Loucy (cell line): Measurements from ENCODE around the gene ASPDH.
"Not testable (repeated sequence)": the region's sequence is repeated elsewhere in the genome, so short reads cannot be mapped to it uniquely, and the experiment has no call there.

Experiments used
- H2AFZ ChIP-seq: fragments of 200-600 bp; sonication (generic); 2 replicates; pipeline ENCODE4 v1.6.0; 2016; ENCODE audit warnings: antibody characterized with exemption, mild to moderate bottlenecking, low read length, moderate library complexity
- H3F3A ChIP-seq: fragments of 200-600 bp; 2 replicates; pipeline ENCODE4 v1.6.0; 2016; ENCODE audit warnings: antibody characterized with exemption, low read depth, mild to moderate bottlenecking
- H3K27me3 ChIP-seq: fragments of 200-600 bp; sonication (generic); 2 replicates; pipeline ENCODE4 v1.6.1; 2014; ENCODE audit warnings: low read length, mild to moderate bottlenecking; ENCODE audit not compliant: insufficient read depth, poor library complexity, severe bottlenecking
- H3K36me3 ChIP-seq: fragments of 200-600 bp; sonication (generic); 2 replicates; pipeline ENCODE4 v1.6.1; 2016; ENCODE audit warnings: low read length; ENCODE audit not compliant: insufficient read depth
- H3K4me1 ChIP-seq: fragments of 200-600 bp; sonication (generic); 2 replicates; pipeline ENCODE4 v1.5.1; 2014; ENCODE audit warnings: low read length, mild to moderate bottlenecking; ENCODE audit not compliant: insufficient read depth, poor library complexity, severe bottlenecking
- H3K4me2 ChIP-seq: fragments of 200-600 bp; sonication (generic); 2 replicates; pipeline ENCODE4 v1.6.0; 2014; ENCODE audit warnings: antibody characterized with exemption, low read length, low read depth, mild to moderate bottlenecking; ENCODE audit not compliant: poor library complexity, severe bottlenecking
- H3K4me3 ChIP-seq: fragments of 200-600 bp; sonication (generic); 2 replicates; pipeline ENCODE4 v1.5.1; 2014; ENCODE audit warnings: low read length, mild to moderate bottlenecking, mixed read lengths; ENCODE audit not compliant: poor library complexity, severe bottlenecking
- H3K79me2 ChIP-seq: fragments of 200-600 bp; sonication (generic); 2 replicates; pipeline ENCODE4 v1.6.1; 2014; ENCODE audit warnings: low read length; ENCODE audit not compliant: insufficient read depth
- H3K9ac ChIP-seq: fragments of 200-600 bp; sonication (generic); 2 replicates; pipeline ENCODE4 v1.6.0; 2014; ENCODE audit warnings: mild to moderate bottlenecking, low read depth, low read length, moderate library complexity; ENCODE audit not compliant: poor library complexity, severe bottlenecking
- H3K9me2 ChIP-seq: fragments of 200-600 bp; sonication (generic); replicated peaks from 2 replicates; pipeline ENCODE4 v1.6.1; 2016; ENCODE audit warnings: low read depth, low read length, mixed read lengths
- H3K9me3 ChIP-seq: fragments of 200-600 bp; sonication (generic); 2 replicates; pipeline ENCODE4 v1.6.1; 2014; ENCODE audit warnings: mild to moderate bottlenecking, antibody characterized with exemption, low read length, low read depth; ENCODE audit not compliant: insufficient read depth
- H4K20me1 ChIP-seq: fragments of 200-600 bp; sonication (generic); 2 replicates; pipeline ENCODE4 v1.6.0; 2014; ENCODE audit warnings: antibody characterized with exemption, low read length, mild to moderate bottlenecking; ENCODE audit not compliant: insufficient read depth, poor library complexity, severe bottlenecking
- CTCF ChIP-seq: fragments of 200-600 bp; sonication (generic); conservative IDR thresholded peaks from 2 replicates; pipeline ENCODE4 v1.5.1; 2014; ENCODE audit warnings: mild to moderate bottlenecking, antibody characterized with exemption, low read length
- EZH2phosphoT487 ChIP-seq: fragments of 200-600 bp; IDR thresholded peaks from 2 replicates; pipeline ENCODE4 v1.6.1; 2018; ENCODE audit warnings: antibody characterized with exemption, mild to moderate bottlenecking, moderate library complexity, borderline replicate concordance

ASPDH gene

DNA sequence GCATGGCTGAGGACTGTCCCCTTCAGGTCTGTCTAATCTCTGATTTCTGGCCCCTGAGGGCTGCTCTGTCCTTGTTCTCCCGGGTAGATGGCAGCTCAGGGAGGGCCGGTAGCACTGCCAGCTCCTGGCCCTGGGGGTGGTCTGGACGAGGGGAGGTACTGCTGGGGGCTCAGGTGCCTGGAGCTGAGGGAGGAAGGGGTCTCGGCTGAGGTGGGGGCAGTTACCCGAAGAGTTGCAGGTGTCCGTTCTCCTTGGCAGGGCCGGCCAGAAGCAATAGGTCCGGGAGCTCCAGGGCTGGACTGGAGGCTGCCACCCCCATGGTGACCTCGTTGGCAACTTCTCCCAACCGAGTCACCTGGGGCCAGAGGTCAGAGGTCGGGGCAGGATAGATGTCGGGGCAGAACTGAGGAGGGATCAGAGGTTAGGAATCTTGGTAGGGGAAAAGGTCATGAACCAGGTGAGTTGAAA lies 38.6 kb downstream of the ASPDH start:
- no peaks in the 10 kb centered on the region for H3K36me3 ChIP-seq
- H3K9me3 ChIP-seq, result no peaks in the 10 kb centered on the region
- no peak overlapping the region for H3K4me2 ChIP-seq
- no peak overlapping the region for H3K4me3 ChIP-seq
- TF ChIP-seq CTCF (no peak), EZH2phosphoT487 (no peak)
- H4K20me1 ChIP-seq, result no peaks in the 10 kb centered on the region
- H3K4me1 ChIP-seq, result no peaks in the 10 kb centered on the region
- no peaks in the 10 kb centered on the region for H3K79me2 ChIP-seq
- no peaks in the 10 kb centered on the region for H3K27me3 ChIP-seq
- H3F3A ChIP-seq, result no peaks in the 10 kb centered on the region
- no peak overlapping the region for H3K9ac ChIP-seq
- H2AFZ ChIP-seq, result no peak overlapping the region
- no peaks in the 10 kb centered on the region for H3K9me2 ChIP-seq

GRCh38 chr19:50473336-50473735 lies 40.4 kb downstream of the ASPDH start:
- H3K4me1 ChIP-seq, H3K4me2 ChIP-seq, H2AFZ ChIP-seq, H3K9ac ChIP-seq, H3K4me3 ChIP-seq, H3F3A ChIP-seq, H3K36me3 ChIP-seq, H3K27me3 ChIP-seq, H3K9me2 ChIP-seq, H4K20me1 ChIP-seq, H3K79me2 ChIP-seq, H3K9me3 ChIP-seq: not testable (repeated sequence)

DNA sequence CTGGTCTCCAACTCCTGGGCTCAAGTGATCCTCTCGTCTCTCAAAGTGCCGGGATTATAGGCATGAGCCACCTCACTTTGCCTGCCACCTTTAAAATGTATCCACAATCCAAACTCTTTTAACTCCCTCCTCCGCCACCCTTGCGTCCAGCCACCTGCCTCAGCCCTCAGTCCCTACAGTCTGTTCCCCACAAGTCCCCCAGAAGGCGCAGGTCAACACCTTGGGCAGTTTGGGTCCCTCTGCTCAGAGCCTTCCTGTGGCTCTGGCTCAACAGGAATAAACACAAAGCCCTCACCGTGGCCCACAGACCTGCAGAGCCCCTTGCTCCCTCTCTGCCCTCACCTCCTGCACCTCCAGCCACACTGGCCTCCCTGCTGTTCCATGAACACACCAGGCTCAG lies 44.9 kb downstream of the ASPDH start:
- Histone ChIP-seq H4K20me1 (no peaks in the 10 kb centered on the region), H3K4me1 (no peaks in the 10 kb centered on the region), H3K79me2 (no peaks in the 10 kb centered on the region), H3K4me3 (no peak overlapping the region), H3K27me3 (no peaks in the 10 kb centered on the region), H3F3A (no peaks in the 10 kb centered on the region), H3K4me2 (no peak overlapping the region), H3K9ac (no peak overlapping the region), H3K9me2 (no peaks in the 10 kb centered on the region), H2AFZ (no peak overlapping the region), H3K36me3 (no peaks in the 10 kb centered on the region), H3K9me3 (no peaks in the 10 kb centered on the region)
- TF ChIP-seq EZH2phosphoT487 (no peak), CTCF (no peak)

GRCh38 chr19:50467566-50467965 lies 46.1 kb downstream of the ASPDH start:
- no peaks in the 10 kb centered on the region for H3K9me3 ChIP-seq
- H3K27me3 ChIP-seq, result no peaks in the 10 kb centered on the region
- no peaks in the 10 kb centered on the region for H3K36me3 ChIP-seq
- no peaks in the 10 kb centered on the region for H4K20me1 ChIP-seq
- H3K4me2 ChIP-seq, result no peak overlapping the region
- no peak for TF ChIP-seq EZH2phosphoT487
- TF ChIP-seq CTCF, result no peak
- H2AFZ ChIP-seq, result no peak overlapping the region
- no peaks in the 10 kb centered on the region for H3K9me2 ChIP-seq
- no peaks in the 10 kb centered on the region for H3K4me1 ChIP-seq
- no peak overlapping the region for H3K9ac ChIP-seq
- no peaks in the 10 kb centered on the region for H3K79me2 ChIP-seq
- H3F3A ChIP-seq, result no peaks in the 10 kb centered on the region
- no peak overlapping the region for H3K4me3 ChIP-seq
